ENCODE results near the gene IFIT1. TPM values are rescaled to one million over a fixed set of nuclear protein-coding genes. Genes with fewer than 3 reads are reported as not detected.
"Not testable (repeated sequence)": the region's sequence is repeated elsewhere in the genome, so short reads cannot be mapped to it uniquely, and the experiment has no call there.

IFIT1 gene
- total and polyA plus RNA-seq, 4 experiments from 2014 or later: 4.3 to 15.2 (median 5.7) TPM

- POLR2A ChIA-PET (ENCODE audit: partially characterized antibody): no interaction called here
- H3K27ac Mint-ChIP-seq: peak overlapping the region in 4 of 7 donors; percentile 31 to 74 (median 46)
- intact Hi-C loops (cut with micrococcal nuclease): no loop called here
Observed at GRCh38 chr10:89395141-89395540, 2.7 kb downstream of the IFIT1 start.

GRCh38 chr10:89398003-89398749, 5.8 kb downstream of the IFIT1 start:
- Mint-ChIP-seq H3K27ac (no peak overlapping the region), H3K27me3 (no peaks in the 10 kb centered on the region), H3K4me3 (no peak overlapping the region), H3K36me3 (peaks cover 11 to 21% of the 10 kb centered on the region in 2 donors), H3K9me3 (no peaks in the 10 kb centered on the region), H3K4me1 (peaks cover 8 to 37% (median 29%) of the 10 kb centered on the region in 4 donors)
- intact Hi-C loops (cut with micrococcal nuclease): no loop called here
- POLR2A ChIA-PET (ENCODE audit: partially characterized antibody): no interaction called here
- no peak overlapping the region for H3K27ac ChIP-seq (ENCODE audit: low read depth, low read length)
- DNase-seq: no peak
- no peak overlapping the region for H3K4me3 ChIP-seq (ENCODE audit: low read length in 2 of 2)
- H3K9me3 ChIP-seq (ENCODE audit: control insufficient read depth in 1 of 2, low read length in 2 of 2): no peaks in the 10 kb centered on the region
- no peaks in the 10 kb centered on the region for H3K36me3 ChIP-seq (ENCODE audit: insufficient read depth, low read length)
- CTCF ChIA-PET (ENCODE audit: partially characterized antibody): no interaction called here
- peaks cover 26% of the 10 kb centered on the region for H3K4me1 ChIP-seq (ENCODE audit: insufficient read depth, low read length)
- no peaks in the 10 kb centered on the region for H3K27me3 ChIP-seq (ENCODE audit: insufficient read depth, low read length)

More at GRCh38 chr10:89395141-89395540, 2.7 kb downstream of the IFIT1 start:
- no peaks in the 10 kb centered on the region for H3K27me3 ChIP-seq (ENCODE audit: insufficient read depth, low read length)
- Mint-ChIP-seq H3K9me3 (no peaks in the 10 kb centered on the region), H3K27me3 (no peaks in the 10 kb centered on the region), H3K4me1 (peaks cover 14 to 48% (median 37%) of the 10 kb centered on the region in 4 donors), H3K36me3 (peaks cover 4 to 9% of the 10 kb centered on the region in 2 donors), H3K4me3 (peak overlapping the region in 4 of 8 donors; percentile 22 to 52 (median 44))
- no peak for DNase-seq
- H3K9me3 ChIP-seq (ENCODE audit: control insufficient read depth in 1 of 2, low read length in 2 of 2): no peaks in the 10 kb centered on the region
- no peak overlapping the region for H3K27ac ChIP-seq (ENCODE audit: low read depth, low read length)
- CTCF ChIA-PET (ENCODE audit: partially characterized antibody): no interaction called here
- no peaks in the 10 kb centered on the region for H3K36me3 ChIP-seq (ENCODE audit: insufficient read depth, low read length)
- peaks cover 37% of the 10 kb centered on the region for H3K4me1 ChIP-seq (ENCODE audit: insufficient read depth, low read length)
- H3K4me3 ChIP-seq (ENCODE audit: low read length in 2 of 2): no peak overlapping the region

DNA sequence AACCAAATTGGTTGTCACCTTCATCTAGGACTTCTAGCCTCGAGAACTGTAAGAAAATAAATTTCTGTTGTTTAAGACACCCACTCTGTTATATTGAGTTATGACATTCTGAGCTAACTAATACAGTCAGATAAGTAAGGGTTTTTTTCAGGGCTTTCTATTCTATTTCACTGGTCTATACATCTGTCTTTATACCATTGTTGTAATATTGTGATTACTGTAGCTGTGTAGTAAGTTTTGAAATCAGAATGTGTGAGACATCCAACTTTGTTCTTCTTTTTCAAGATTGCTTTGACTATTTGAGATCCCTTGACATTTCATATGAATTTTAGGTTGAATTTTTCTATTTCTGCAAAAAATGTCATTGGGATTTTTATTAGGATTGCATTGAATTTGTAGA, 7.5 kb downstream of the IFIT1 start:
- no peak overlapping the region for H3K4me3 Mint-ChIP-seq
- Histone ChIP-seq H3K36me3 (ENCODE audit: insufficient read depth, low read length) (no peaks in the 10 kb centered on the region), H3K4me1 (ENCODE audit: insufficient read depth, low read length) (peaks cover 12% of the 10 kb centered on the region), H3K27ac (ENCODE audit: low read depth, low read length) (no peak overlapping the region), H3K4me3 (ENCODE audit: low read length in 2 of 2) (no peak overlapping the region), H3K9me3 (ENCODE audit: control insufficient read depth in 1 of 2, low read length in 2 of 2) (no peaks in the 10 kb centered on the region), H3K27me3 (ENCODE audit: insufficient read depth, low read length) (no peaks in the 10 kb centered on the region)
- intact Hi-C loops (cut with micrococcal nuclease): no loop called here
- no peaks in the 10 kb centered on the region for H3K27me3 Mint-ChIP-seq
- ChIA-PET CTCF (ENCODE audit: partially characterized antibody) (interaction anchor here (0.6 to 1.2 kb wide), 3 partner anchors 11 to 30 kb away, joined by 3 to 4 read pairs (median 3); no protein-coding TSS in a partner anchor), POLR2A (ENCODE audit: partially characterized antibody) (interaction anchor here (0.8 to 2.6 kb wide), 2 partner anchors 10 to 15 kb away, joined by 4 to 12 read pairs; partner anchors contain the start of gene IFIT5)
- no peak overlapping the region for H3K27ac Mint-ChIP-seq
- H3K36me3 Mint-ChIP-seq: peaks cover 20 to 31% of the 10 kb centered on the region in 2 donors
- no peak for DNase-seq
- H3K4me1 Mint-ChIP-seq: peaks cover 3 to 33% (median 19%) of the 10 kb centered on the region in 4 donors
- no peaks in the 10 kb centered on the region for H3K9me3 Mint-ChIP-seq

GRCh38 chr10:89403043-89403442, 10.6 kb downstream of the IFIT1 start:
- intact Hi-C loops (cut with micrococcal nuclease): no loop called here
- Mint-ChIP-seq H3K36me3 (peaks cover 20 to 42% of the 10 kb centered on the region in 2 donors), H3K27me3 (no peaks in the 10 kb centered on the region), H3K4me1 (peaks cover 3 to 18% (median 7%) of the 10 kb centered on the region in 4 donors), H3K9me3 (peaks cover 0 to 3% (median 0%) of the 10 kb centered on the region in 8 donors), H3K27ac (peak overlapping the region in 2 of 7 donors; percentile 22 to 23), H3K4me3 (no peak overlapping the region)
- Histone ChIP-seq H3K4me3 (ENCODE audit: low read length in 2 of 2) (no peak overlapping the region), H3K27me3 (ENCODE audit: insufficient read depth, low read length) (no peaks in the 10 kb centered on the region), H3K36me3 (ENCODE audit: insufficient read depth, low read length) (no peaks in the 10 kb centered on the region), H3K4me1 (ENCODE audit: insufficient read depth, low read length) (peaks cover 5% of the 10 kb centered on the region), H3K9me3 (ENCODE audit: control insufficient read depth in 1 of 2, low read length in 2 of 2) (no peaks in the 10 kb centered on the region), H3K27ac (ENCODE audit: low read depth, low read length) (no peak overlapping the region)
- DNase-seq: no peak
- ChIA-PET CTCF (ENCODE audit: partially characterized antibody) (interaction anchor here (1.1 to 2.5 kb wide), 4 partner anchors 10 to 16 kb away, joined by 3 to 10 read pairs (median 4); partner anchors contain the start of genes IFIT1 and IFIT5), POLR2A (ENCODE audit: partially characterized antibody) (interaction anchor here (1.5 to 2.6 kb wide), 2 partner anchors 11 kb away, joined by 4 to 11 read pairs; partner anchors contain the start of genes IFIT1 and IFIT5)

GRCh38 chr10:89404104-89405047, 12.0 kb downstream of the IFIT1 start:
- Histone ChIP-seq H3K4me3 (ENCODE audit: low read length in 2 of 2) (no peak overlapping the region), H3K9me3 (ENCODE audit: control insufficient read depth in 1 of 2, low read length in 2 of 2) (no peaks in the 10 kb centered on the region), H3K27me3 (ENCODE audit: insufficient read depth, low read length) (no peaks in the 10 kb centered on the region), H3K36me3 (ENCODE audit: insufficient read depth, low read length) (no peaks in the 10 kb centered on the region), H3K27ac (ENCODE audit: low read depth, low read length) (no peak overlapping the region), H3K4me1 (ENCODE audit: insufficient read depth, low read length) (no peaks in the 10 kb centered on the region)
- ChIA-PET CTCF (ENCODE audit: partially characterized antibody) (interaction anchor here (1.1 to 2.5 kb wide), 3 partner anchors 10 to 15 kb away, joined by 3 to 10 read pairs (median 4); partner anchors contain the start of genes IFIT1 and IFIT5), POLR2A (ENCODE audit: partially characterized antibody) (interaction anchor here (1.5 to 2.6 kb wide), 2 partner anchors 10 to 12 kb away, joined by 4 to 11 read pairs; partner anchors contain the start of genes IFIT1 and IFIT5)
- intact Hi-C loops (cut with micrococcal nuclease): no loop called here
- Mint-ChIP-seq H3K4me3 (no peak overlapping the region), H3K27me3 (no peaks in the 10 kb centered on the region), H3K36me3 (peaks cover 18 to 48% of the 10 kb centered on the region in 2 donors), H3K4me1 (peaks cover 3 to 14% (median 6%) of the 10 kb centered on the region in 4 donors), H3K9me3 (peaks cover 0 to 3% (median 0%) of the 10 kb centered on the region in 8 donors), H3K27ac (peak overlapping the region in 1 of 7 donors; percentile 51)
- no peak for DNase-seq

DNA sequence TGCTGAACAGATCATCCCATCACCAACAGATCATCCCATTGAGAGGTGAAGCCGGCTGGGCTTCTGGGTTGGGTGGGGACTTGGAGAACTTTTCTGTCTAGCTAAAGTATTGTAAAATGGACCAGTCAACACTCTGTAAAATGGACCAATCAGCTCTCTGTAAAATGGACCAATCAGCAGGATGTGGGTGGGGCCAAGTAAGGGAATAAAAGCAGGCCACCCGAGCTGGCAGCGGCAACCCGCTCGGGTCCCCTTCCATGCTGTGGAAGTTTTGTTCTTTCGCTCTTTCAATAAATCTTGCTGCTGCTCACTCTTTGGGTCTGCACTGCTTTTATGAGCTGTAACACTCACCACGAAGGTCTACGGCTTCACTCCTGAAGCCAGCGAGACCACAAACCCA, 13.8 kb downstream of the IFIT1 start:
- H3K27me3 ChIP-seq (ENCODE audit: insufficient read depth, low read length); H3K4me3 Mint-ChIP-seq; H3K36me3 ChIP-seq (ENCODE audit: insufficient read depth, low read length); H3K4me1 ChIP-seq (ENCODE audit: insufficient read depth, low read length); H3K27ac Mint-ChIP-seq; POLR2A ChIA-PET (ENCODE audit: partially characterized antibody); H3K27me3 Mint-ChIP-seq; H3K9me3 Mint-ChIP-seq; H3K27ac ChIP-seq (ENCODE audit: low read depth, low read length); intact Hi-C loops (cut with micrococcal nuclease); H3K9me3 ChIP-seq (ENCODE audit: control insufficient read depth in 1 of 2, low read length in 2 of 2); DNase-seq; H3K4me3 ChIP-seq (ENCODE audit: low read length in 2 of 2): not testable (repeated sequence)
- Mint-ChIP-seq H3K4me1 (peaks cover 9 to 16% (median 11%) of the 10 kb centered on the region in 4 donors), H3K36me3 (peaks cover 18 to 38% of the 10 kb centered on the region in 2 donors)
- CTCF ChIA-PET (ENCODE audit: partially characterized antibody): interaction anchor here (1.0 kb wide), 1 partner anchor 13 kb away, joined by 3 read pairs; the partner anchor contains the start of gene IFIT1

Measured in CD4-positive, alpha-beta memory T cell (primary cell).